IPS-20b (cell line): ENCODE results near the gene DHX57.

Source experiments
- H3K27ac ChIP-seq: one replicate; pipeline ENCODE4 v1.5.1; 2013; ENCODE audit warnings: low read length
- H3K27me3 ChIP-seq: 2 replicates; pipeline ENCODE4 v1.6.1; 2013; ENCODE audit warnings: mild to moderate bottlenecking, low read length, inconsistent platforms; ENCODE audit not compliant: insufficient read depth
- H3K36me3 ChIP-seq: 2 replicates; pipeline ENCODE4 v1.6.1; 2013; ENCODE audit warnings: low read depth, mild to moderate bottlenecking, inconsistent platforms, low read length, moderate library complexity; ENCODE audit not compliant: insufficient read depth
- H3K4me1 ChIP-seq: 2 replicates; pipeline ENCODE4 v1.6.1; 2013; ENCODE audit warnings: mild to moderate bottlenecking, control low read depth, inconsistent platforms, low read length, moderate library complexity; ENCODE audit not compliant: insufficient read depth
- H3K4me3 ChIP-seq: 2 replicates; pipeline ENCODE4 v1.5.1; 2013; ENCODE audit warnings: mild to moderate bottlenecking, low read length, inconsistent platforms
- H3K9ac ChIP-seq: 2 replicates; pipeline ENCODE4 v1.6.1; 2013; ENCODE audit warnings: low read depth, mild to moderate bottlenecking, inconsistent platforms, low read length, moderate library complexity
- H3K9me3 ChIP-seq: 2 replicates; pipeline ENCODE4 v1.6.1; 2013; ENCODE audit warnings: mild to moderate bottlenecking, low read depth, low read length, inconsistent platforms; ENCODE audit not compliant: insufficient read depth

DHX57 gene, protein sequence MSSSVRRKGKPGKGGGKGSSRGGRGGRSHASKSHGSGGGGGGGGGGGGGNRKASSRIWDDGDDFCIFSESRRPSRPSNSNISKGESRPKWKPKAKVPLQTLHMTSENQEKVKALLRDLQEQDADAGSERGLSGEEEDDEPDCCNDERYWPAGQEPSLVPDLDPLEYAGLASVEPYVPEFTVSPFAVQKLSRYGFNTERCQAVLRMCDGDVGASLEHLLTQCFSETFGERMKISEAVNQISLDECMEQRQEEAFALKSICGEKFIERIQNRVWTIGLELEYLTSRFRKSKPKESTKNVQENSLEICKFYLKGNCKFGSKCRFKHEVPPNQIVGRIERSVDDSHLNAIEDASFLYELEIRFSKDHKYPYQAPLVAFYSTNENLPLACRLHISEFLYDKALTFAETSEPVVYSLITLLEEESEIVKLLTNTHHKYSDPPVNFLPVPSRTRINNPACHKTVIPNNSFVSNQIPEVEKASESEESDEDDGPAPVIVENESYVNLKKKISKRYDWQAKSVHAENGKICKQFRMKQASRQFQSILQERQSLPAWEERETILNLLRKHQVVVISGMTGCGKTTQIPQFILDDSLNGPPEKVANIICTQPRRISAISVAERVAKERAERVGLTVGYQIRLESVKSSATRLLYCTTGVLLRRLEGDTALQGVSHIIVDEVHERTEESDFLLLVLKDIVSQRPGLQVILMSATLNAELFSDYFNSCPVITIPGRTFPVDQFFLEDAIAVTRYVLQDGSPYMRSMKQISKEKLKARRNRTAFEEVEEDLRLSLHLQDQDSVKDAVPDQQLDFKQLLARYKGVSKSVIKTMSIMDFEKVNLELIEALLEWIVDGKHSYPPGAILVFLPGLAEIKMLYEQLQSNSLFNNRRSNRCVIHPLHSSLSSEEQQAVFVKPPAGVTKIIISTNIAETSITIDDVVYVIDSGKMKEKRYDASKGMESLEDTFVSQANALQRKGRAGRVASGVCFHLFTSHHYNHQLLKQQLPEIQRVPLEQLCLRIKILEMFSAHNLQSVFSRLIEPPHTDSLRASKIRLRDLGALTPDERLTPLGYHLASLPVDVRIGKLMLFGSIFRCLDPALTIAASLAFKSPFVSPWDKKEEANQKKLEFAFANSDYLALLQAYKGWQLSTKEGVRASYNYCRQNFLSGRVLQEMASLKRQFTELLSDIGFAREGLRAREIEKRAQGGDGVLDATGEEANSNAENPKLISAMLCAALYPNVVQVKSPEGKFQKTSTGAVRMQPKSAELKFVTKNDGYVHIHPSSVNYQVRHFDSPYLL (N-terminal part only)

DNA sequence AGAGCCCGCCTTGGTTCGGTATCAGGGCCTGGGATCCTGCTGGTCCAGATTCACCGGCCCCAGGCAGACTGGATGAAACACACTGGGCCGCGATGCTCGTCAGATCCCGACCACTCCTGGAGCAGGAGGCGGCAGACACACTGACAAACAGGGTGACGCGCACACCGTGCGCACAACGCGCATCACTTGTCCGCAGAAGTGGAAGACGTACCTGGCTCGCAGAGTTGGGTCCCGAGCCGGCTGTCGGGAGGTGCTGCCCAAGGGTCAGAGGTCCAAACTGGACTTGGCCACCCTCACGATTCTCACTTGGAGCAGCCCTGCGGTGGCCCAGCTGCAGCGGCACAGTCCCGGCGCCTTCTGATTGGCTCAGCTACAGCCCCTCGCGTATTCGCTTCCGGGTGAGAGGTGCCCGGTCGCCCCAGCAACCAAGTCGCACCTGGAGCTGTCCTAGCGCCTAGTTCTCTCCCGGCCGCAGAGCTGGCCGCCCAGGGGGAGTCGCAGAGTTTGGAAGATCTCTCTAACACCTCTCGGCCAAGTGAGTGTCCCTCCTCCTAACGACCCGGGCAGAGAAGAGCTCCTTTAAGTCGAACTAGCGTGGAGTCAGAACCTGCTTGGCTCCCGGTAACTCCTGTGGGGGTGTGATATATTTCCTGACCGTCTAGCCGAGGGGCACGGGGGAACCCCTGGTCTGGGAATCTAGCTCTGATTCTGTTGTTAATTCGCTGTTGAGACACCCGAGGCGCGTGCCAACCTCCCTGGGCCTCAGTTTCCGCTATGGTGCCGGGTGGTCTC lies at the start of gene DHX57, which contains the start of gene MORN2:
TSS of gene DHX57 (minus strand) at position 359 of the 792 bp plus-strand sequence. CDS start 7,529 bp downstream, outside the sequence.
TSS of gene MORN2 (plus strand) at position 401 of the 792 bp plus-strand sequence.
- Histone ChIP-seq H3K9me3 (no peaks in the 10 kb centered on the region), H3K36me3 (no peaks in the 10 kb centered on the region), H3K9ac (peak within 1 kb of the TSS; percentile 87), H3K4me1 (0 out of 2 replicates have a peak, but pooled peaks cover 3% of the 10 kb centered on the region), H3K27ac (no peak within 1 kb of the TSS), H3K4me3 (peak within 1 kb of the TSS; percentile 99), H3K27me3 (no peaks in the 10 kb centered on the region)

GRCh38 chr2:38922902-38923301 lies 47.2 kb upstream of the DHX57 start:
- Histone ChIP-seq H3K27me3 (no peaks in the 10 kb centered on the region), H3K36me3 (no peaks in the 10 kb centered on the region), H3K9ac (no peak overlapping the region), H3K27ac (no peak overlapping the region), H3K4me3 (no peak overlapping the region), H3K9me3 (no peaks in the 10 kb centered on the region), H3K4me1 (no peaks in the 10 kb centered on the region)

DNA sequence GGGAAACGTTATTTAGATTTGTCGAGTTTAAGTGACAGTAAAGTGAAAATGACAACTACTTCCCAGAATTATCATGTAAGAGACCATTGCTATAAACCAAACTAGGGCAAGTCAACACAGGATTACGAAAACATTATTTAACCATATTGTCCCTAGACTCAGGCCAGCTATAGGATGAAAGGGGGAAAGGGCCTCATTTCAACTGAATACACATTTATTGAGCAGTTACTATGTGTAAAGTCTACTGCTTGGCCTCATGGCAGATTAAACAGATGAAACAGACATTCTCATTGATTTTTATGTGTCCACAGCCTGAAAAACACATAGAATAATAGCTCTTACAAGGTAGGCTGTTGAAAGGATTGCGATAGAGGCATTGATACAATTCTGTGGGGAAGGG lies 46.7 kb upstream of the DHX57 start:
- no peaks in the 10 kb centered on the region for H3K36me3 ChIP-seq
- H3K27ac ChIP-seq: no peak overlapping the region
- no peaks in the 10 kb centered on the region for H3K27me3 ChIP-seq
- H3K4me1 ChIP-seq: no peaks in the 10 kb centered on the region
- H3K9ac ChIP-seq: no peak overlapping the region
- no peaks in the 10 kb centered on the region for H3K9me3 ChIP-seq
- no peak overlapping the region for H3K4me3 ChIP-seq

GRCh38 chr2:38912619-38913018 lies 36.9 kb upstream of the DHX57 start:
- Histone ChIP-seq H3K36me3 (no peaks in the 10 kb centered on the region), H3K9me3 (no peaks in the 10 kb centered on the region), H3K27ac (no peak overlapping the region), H3K27me3 (no peaks in the 10 kb centered on the region), H3K9ac (no peak overlapping the region), H3K4me1 (no peaks in the 10 kb centered on the region), H3K4me3 (no peak overlapping the region)

GRCh38 chr2:38911191-38911590 lies 35.5 kb upstream of the DHX57 start:
- no peak overlapping the region for H3K27ac ChIP-seq
- no peaks in the 10 kb centered on the region for H3K36me3 ChIP-seq

DNA sequence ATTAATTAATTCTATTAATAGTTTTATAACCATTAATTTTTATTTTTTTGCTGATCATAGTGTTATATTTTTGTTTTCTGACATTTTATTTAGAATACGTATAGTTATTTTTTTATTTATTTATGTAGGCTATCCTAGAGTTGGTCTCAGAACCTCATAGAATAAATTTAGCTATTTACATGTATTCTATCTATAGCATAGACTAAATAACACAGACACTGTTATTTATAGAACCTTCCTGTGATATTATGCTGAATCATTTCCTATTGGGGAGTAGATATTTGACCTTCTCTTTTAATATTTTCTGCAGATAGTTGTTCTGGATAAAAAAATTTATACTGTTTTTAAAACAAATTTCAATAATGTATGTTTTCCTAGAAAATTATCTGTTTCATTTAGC lies 34.1 kb upstream of the DHX57 start:
- H3K4me1 ChIP-seq: no peaks in the 10 kb centered on the region
- no peak overlapping the region for H3K27ac ChIP-seq
- no peaks in the 10 kb centered on the region for H3K36me3 ChIP-seq
- no peaks in the 10 kb centered on the region for H3K9me3 ChIP-seq
- no peak overlapping the region for H3K4me3 ChIP-seq
- no peak overlapping the region for H3K9ac ChIP-seq
- no peaks in the 10 kb centered on the region for H3K27me3 ChIP-seq

More at GRCh38 chr2:38911191-38911590, 35.5 kb upstream of the DHX57 start:
- Histone ChIP-seq H3K9ac (no peak overlapping the region), H3K27me3 (no peaks in the 10 kb centered on the region), H3K9me3 (no peaks in the 10 kb centered on the region), H3K4me1 (no peaks in the 10 kb centered on the region), H3K4me3 (no peak overlapping the region)

DNA sequence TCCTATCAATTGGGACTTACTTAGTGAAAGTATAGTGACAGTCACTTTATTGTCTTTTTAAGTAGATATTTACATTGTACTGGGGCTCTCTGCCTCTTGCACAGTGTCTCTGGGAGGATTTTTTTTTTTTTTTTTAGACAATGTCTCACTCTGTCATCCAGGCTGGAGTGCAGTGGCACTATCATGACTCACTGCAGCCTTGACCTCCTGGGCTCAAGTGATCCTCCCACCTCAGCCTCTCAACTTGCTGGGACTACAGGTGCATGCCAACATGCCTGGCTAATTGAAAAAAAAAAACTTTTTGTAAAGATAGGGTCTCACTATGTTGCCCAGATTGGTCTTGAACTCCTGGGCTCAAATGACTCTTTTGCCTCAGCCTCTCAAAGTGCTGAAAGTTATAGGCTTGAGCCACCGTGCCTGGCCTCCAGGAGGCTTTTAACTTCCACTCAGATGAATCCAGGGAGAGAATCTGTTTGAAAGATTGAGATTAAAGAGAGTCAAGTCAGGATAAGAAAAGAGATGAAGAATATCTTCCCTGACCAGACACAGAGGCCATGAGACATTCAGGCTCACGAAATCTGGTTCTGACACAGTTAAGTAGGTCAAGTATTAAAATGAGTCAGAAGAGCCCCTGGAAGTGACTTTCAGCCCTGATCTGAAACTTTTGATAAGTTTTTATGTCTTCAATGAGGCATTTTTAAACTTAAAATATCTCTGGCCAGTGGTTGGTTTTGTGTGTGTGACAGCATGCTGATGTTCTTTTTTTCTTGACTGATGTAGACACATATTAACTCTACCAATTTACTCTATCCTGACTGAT lies 32.2 kb upstream of the DHX57 start:
- H3K4me3 ChIP-seq: no peak overlapping the region
- no peaks in the 10 kb centered on the region for H3K4me1 ChIP-seq
- no peaks in the 10 kb centered on the region for H3K27me3 ChIP-seq
- H3K36me3 ChIP-seq: no peaks in the 10 kb centered on the region
- H3K9ac ChIP-seq: no peak overlapping the region
- no peaks in the 10 kb centered on the region for H3K9me3 ChIP-seq
- H3K27ac ChIP-seq: no peak overlapping the region

DNA sequence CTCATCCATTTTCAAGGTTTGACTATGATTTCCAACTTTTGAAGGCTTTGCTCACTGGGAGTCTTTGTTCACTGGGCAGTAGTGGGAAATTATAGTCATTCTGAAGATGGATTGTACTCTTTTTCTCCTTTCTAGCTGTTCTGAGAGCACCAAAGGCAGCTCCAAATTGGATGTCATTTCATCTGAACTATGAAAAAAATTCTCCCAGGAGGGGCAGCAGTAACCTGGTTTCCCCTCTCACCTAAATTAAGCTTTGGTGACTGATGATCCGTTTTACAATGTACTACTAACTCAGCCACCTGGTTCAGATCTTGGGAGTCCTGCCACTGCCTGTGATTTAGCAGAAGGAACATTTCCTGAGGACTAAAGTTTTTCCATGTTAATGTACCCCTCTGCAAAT lies 31.5 kb upstream of the DHX57 start:
- no peaks in the 10 kb centered on the region for H3K36me3 ChIP-seq
- no peaks in the 10 kb centered on the region for H3K9me3 ChIP-seq
- H3K27ac ChIP-seq: no peak overlapping the region
- no peak overlapping the region for H3K9ac ChIP-seq
- no peaks in the 10 kb centered on the region for H3K4me1 ChIP-seq
- H3K27me3 ChIP-seq: no peaks in the 10 kb centered on the region
- H3K4me3 ChIP-seq: no peak overlapping the region

GRCh38 chr2:38905251-38905650 lies 29.5 kb upstream of the DHX57 start:
- Histone ChIP-seq H3K4me3 (no peak overlapping the region), H3K36me3 (no peaks in the 10 kb centered on the region), H3K27ac (no peak overlapping the region), H3K4me1 (no peaks in the 10 kb centered on the region), H3K27me3 (no peaks in the 10 kb centered on the region), H3K9me3 (no peaks in the 10 kb centered on the region), H3K9ac (no peak overlapping the region)

DNA sequence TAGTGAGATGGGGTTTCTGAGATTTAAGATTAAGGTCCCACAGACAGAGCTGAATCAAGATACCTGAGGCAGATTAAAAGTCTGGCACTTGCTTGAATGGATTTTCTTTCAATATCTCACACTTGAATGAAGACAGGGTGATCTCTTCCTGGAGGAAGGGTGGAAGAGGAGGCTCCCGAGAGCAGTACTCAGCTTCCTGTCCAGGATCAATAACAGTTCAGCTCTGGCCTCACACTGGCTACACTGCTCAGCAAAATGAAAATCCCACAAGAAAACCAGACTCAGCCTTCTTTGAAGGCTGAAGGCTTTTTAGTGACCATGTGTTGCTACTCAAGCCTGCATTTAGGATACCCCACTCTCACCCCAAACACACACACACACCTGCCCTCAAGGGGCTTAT lies 25.0 kb upstream of the DHX57 start:
- Histone ChIP-seq H3K9me3 (no peaks in the 10 kb centered on the region), H3K27ac (no peak overlapping the region), H3K4me1 (no peaks in the 10 kb centered on the region), H3K9ac (no peak overlapping the region), H3K27me3 (no peaks in the 10 kb centered on the region), H3K4me3 (no peak overlapping the region), H3K36me3 (no peaks in the 10 kb centered on the region)
